Ovary (tissue), 9 donors: ENCODE results near the gene NOTCH4. TPM values are rescaled to one million over a fixed set of nuclear protein-coding genes. Genes with fewer than 3 reads are reported as not detected.

Experiments
- DNase-seq, 5 donors: peaks; one replicate each; pipeline ENCODE4 v3.0.0-alpha.2; 2019 to 2020
- H3K27ac ChIP-seq, 2 donors: fragments of 200-600 bp; one replicate each; pipeline versions ENCODE4 v1.5.1 to v1.8.0; 2019 to 2022
- H3K27me3 ChIP-seq: fragments of 200-600 bp; one replicate; pipeline ENCODE4 v1.8.0; 2022
- H3K36me3 ChIP-seq: fragments of 200-600 bp; sonication (generic); one replicate; pipeline ENCODE4 v1.5.1; 2019
- H3K4me1 ChIP-seq: one replicate; pipeline ENCODE4 v1.8.1; 2013; ENCODE audit warnings: mild to moderate bottlenecking, moderate library complexity; ENCODE audit not compliant: insufficient read depth
- H3K4me3 ChIP-seq: fragments of 200-600 bp; sonication (generic); one replicate; pipeline ENCODE4 v1.5.1; 2017
- H3K9me3 ChIP-seq, 2 donors: fragments of 200-600 bp in 1 of 2; sonication (generic) in 1 of 2; one replicate each; pipeline versions ENCODE4 v1.5.1 to v1.8.1; 2013 to 2019; ENCODE audit warnings: mild to moderate bottlenecking in 1 of 2, moderate library complexity in 1 of 2
- EP300 ChIP-seq: sonication (generic); formaldehyde crosslinking; IDR thresholded peaks from one replicate; pipeline ENCODE4 v1.6.1; 2017; ENCODE audit warnings: antibody characterized with exemption
- POLR2A ChIP-seq: fragments of 450-650 bp; IDR thresholded peaks from one replicate; pipeline ENCODE4 v1.6.1; 2017; ENCODE audit warnings: antibody characterized with exemption, mild to moderate bottlenecking, moderate library complexity
- WGBS, 3 donors: extraction: QIAGEN DNeasy Blood & Tissue Kit in 1 of 3; methylation state at CpG; one replicate each; pipeline versions ENCODE4 v1.1.5 to v1.1.7; 2013 to 2017; 5-methylcytosine and 5-hydroxymethylcytosine counted together
- intact Hi-C, 4 donors: fragments of 100-400 bp; cut with DNase I; formaldehyde crosslinking; loops; one replicate each; pipeline versions ENCODE4 v1.11.0 to v1.15.1; 2022 to 2023
- polyA plus RNA-seq, 2 donors: library from polyadenylated mRNA; stranded (reverse); fragments of 200-250 nt in 1 of 2; fragments of 350-450 nt in 1 of 2; fragmentation: Illumina TruSeq in 1 of 2; extraction: RNeasy Lipid Tissue Mini Kit (QIAGEN cat#74804) in 1 of 2; gene quantifications; one replicate each; pipeline ENCODE4 v1.2.3, GENCODE V29; 2013 to 2014
- total RNA-seq, 7 donors: library from RNA; depleted of rRNA in 2 of 7; stranded (reverse); fragments of >200 nt in 2 of 7; fragmentation: NEBNext Ultra II Directional in 3 of 7; extraction: Animal tissue kit (Norgen Biotek cat#: 25700) in 3 of 7; gene quantifications; one replicate each; pipeline versions ENCODE4 v1.1.0 to v1.2.4, GENCODE V29; 2016 to 2023
- TF ChIP-seq, protein P1 (sequence below), 3 donors: fragments of 450-650 bp in 2 of 3; fragments of 200-600 bp in 1 of 3; IDR thresholded peaks; one replicate each; pipeline versions ENCODE4 v1.5.1 to v1.8.0; 2016 to 2022; ENCODE audit warnings: antibody characterized with exemption in 3 of 3, mild to moderate bottlenecking in 1 of 3
- donor health status: DM: no; HTN: no; CAD: no; lungs with moderate emphysema.
- donor health status: DM: no; HTN: no; CAD: no.
- donor health status: Bipolar disorder and iron deficiency.
- donor health status: DM: yes; HTN: yes; CAD: no.
- donor health status: DM: no; HTN: no; CAD: no.
- donor health status: DM: yes; HTN: yes; CAD: no.

Gene NOTCH4
- total and polyA plus RNA-seq, 9 donors = 7.2 to 21.2 (median 12.4) TPM

DNA sequence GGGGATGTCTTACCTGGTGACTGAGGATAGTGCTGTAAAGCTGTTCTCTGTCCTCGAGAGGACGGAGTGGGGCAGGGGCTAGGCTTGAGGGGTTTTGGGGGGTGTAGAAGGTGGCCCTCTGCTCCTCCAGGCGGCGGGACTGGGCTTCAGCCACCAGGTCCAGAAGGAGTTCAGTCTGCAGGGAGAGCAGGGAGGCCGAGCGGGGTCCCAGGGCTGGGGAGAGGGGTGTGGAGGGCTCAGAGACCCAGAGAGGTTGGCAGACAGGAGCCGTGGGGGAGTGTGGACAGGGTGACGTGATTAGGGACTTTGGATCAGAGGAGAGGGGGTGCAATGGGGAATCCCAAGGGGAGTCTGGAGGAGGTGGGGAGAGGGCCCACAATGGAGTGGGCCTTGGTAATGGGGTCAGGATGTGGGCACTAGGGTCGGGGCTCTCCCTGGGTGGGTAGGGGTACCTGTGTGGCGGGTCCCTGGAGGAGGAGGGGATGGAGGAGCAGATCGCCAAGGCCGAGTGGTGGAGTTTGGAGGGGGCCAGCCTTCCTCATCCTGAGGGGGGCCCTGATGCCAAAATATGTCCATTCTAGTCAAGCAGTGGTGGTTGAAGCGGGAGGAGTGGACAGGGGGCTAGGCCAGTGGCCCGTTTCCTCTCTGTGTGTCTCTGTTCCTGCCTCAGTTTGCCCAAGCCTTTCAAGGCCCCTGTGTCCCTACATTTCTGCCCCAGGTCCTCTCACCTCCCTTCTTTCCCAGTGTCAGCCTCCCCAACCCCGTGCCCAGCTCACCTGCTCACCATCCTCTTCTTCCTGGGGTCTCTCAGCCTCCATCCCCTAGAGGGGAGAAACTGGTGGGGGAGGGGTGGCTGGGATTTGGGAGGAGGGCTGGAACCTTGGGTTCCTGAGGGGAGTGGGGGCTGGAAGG lies 31.9 kb downstream of the NOTCH4 start:
- peak in 3 of 5 donors; percentile 47 to 63 (median 51) for DNase-seq
- Histone ChIP-seq H3K27me3 (no peaks in the 10 kb centered on the region), H3K4me3 (no peak overlapping the region), H3K36me3 (no peaks in the 10 kb centered on the region), H3K27ac (no peak overlapping the region), H3K4me1 (peaks cover 5% of the 10 kb centered on the region), H3K9me3 (no peaks in the 10 kb centered on the region)
- WGBS, 3 donors = 71 to 81% (median 78%) methylated on average over 15 of the region's 15 CpGs
- TF ChIP-seq EP300 = no peak
- TF ChIP-seq POLR2A = no peak
- TF ChIP-seq, protein P1, sequence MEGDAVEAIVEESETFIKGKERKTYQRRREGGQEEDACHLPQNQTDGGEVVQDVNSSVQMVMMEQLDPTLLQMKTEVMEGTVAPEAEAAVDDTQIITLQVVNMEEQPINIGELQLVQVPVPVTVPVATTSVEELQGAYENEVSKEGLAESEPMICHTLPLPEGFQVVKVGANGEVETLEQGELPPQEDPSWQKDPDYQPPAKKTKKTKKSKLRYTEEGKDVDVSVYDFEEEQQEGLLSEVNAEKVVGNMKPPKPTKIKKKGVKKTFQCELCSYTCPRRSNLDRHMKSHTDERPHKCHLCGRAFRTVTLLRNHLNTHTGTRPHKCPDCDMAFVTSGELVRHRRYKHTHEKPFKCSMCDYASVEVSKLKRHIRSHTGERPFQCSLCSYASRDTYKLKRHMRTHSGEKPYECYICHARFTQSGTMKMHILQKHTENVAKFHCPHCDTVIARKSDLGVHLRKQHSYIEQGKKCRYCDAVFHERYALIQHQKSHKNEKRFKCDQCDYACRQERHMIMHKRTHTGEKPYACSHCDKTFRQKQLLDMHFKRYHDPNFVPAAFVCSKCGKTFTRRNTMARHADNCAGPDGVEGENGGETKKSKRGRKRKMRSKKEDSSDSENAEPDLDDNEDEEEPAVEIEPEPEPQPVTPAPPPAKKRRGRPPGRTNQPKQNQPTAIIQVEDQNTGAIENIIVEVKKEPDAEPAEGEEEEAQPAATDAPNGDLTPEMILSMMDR (IDR thresholded peaks at IDR 0.05) = no peak
- intact Hi-C loops = loop anchor here in 1 of 4 donors (10.0 kb wide), 1 partner anchor 783 kb away; no protein-coding TSS in a partner anchor

DNA sequence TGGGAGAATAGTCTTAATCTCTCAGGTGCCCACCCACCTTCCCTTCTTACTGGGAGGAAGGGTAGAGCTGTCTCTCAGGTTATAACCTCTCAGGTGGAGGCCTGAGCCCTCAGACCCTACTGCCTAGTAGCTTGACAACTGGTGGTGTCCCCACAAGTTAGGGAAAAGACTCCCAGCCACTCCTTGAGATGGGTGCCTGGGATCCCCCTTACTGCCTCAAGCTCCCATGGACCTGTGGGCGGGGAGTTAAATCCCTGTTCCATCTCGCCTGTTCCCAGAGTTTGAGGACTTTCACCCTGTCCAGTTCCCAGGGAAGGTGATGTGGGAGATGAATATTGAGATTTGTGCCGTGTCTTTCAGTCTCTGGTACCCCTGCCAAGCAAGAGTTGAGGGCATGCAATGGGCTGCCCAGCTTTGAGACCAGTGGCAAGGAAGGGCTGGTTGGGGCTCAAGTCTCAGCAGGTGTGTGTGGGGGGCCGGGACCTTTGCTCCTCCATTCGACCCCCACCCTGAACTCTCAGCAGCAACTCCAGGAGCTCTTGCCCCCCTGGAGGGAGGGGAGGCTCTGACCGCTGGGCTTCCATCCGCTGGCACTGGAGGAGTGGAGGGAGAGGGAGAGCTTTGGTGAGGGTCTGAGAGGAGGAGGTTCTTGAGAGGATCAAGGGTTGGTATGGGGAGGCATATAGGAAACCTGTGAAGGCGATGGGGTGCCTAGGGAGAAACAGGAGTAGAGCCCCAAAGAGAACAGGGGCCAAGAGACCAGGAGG lies 32.8 kb downstream of the NOTCH4 start:
- Histone ChIP-seq H3K36me3 (no peaks in the 10 kb centered on the region), H3K27me3 (no peaks in the 10 kb centered on the region), H3K27ac (peak overlapping the region; percentile 93 to 95), H3K4me1 (peaks cover 5% of the 10 kb centered on the region), H3K4me3 (peak overlapping the region; percentile 55), H3K9me3 (no peaks in the 10 kb centered on the region)
- intact Hi-C loops = loop anchor here in 1 of 4 donors (10.0 kb wide), 1 partner anchor 784 kb away; no protein-coding TSS in a partner anchor
- TF ChIP-seq, protein P1 (IDR thresholded peaks at IDR 0.05) = no peak
- no peak for TF ChIP-seq EP300
- TF ChIP-seq POLR2A = no peak
- peak; percentile 27 to 53 (median 50) for DNase-seq
- 81 to 88% (median 84%) methylated on average over 8 of the region's 8 CpGs for WGBS, 3 donors

DNA sequence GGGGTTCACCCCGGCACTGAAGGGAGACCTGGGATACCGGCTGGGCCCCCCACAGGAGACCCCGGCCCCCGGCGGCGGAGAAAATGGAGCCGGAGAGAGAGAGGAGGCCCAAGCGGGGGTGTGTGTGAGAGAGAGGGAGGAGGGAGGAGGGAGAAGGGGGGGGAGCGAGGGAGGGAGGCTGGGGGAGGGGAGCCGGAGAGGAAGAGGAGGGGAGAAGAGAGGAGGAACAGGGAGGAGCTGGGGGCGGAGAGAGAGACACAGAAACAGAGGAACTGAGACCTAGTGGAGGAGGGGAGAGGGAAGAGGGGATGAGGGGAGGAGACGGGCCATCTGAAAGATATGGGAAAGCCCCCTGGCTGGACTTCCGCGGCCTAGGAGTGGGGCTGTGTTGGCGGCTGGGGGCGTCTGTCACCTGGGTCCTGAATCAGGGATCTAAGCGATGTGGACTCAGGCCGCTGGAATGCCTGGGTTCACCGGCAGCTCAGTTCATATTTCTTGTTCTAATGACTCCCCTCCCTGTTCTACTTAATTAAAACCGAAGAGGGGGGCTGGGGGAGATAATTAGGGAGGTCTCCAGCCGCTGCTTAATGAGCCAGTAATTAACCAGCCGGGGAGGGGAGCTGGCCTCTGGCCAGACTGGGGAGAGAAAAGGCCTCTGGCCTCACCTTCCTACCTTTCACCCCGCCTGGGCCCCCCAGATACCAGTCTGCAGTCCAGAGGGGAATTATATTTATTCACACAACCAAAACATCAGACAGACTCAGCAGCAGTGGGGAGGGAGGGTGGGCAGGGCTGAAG lies 33.6 kb downstream of the NOTCH4 start, which contains the start of gene PBX2:
PBX2 (minus strand) TSS at position 149 of the 798 bp plus-strand sequence. CDS start 287 bp downstream, outside the sequence.
- Histone ChIP-seq H3K27ac (peak within 1 kb of the TSS; percentile 93 to 95), H3K27me3 (no peaks in the 10 kb centered on the region), H3K36me3 (no peaks in the 10 kb centered on the region), H3K4me1 (peaks cover 5% of the 10 kb centered on the region), H3K9me3 (no peaks in the 10 kb centered on the region), H3K4me3 (peak within 1 kb of the TSS; percentile 55)
- TF ChIP-seq POLR2A = peak; percentile 87
- TF ChIP-seq, protein P1 (IDR thresholded peaks at IDR 0.05) = no peak
- intact Hi-C loops = loop anchor here in 1 of 4 donors (10.0 kb wide), 1 partner anchor 785 kb away; no protein-coding TSS in a partner anchor
- DNase-seq = peak; percentile 90 to 96 (median 95)
- WGBS, 3 donors = 2% methylated on average over 19 to 23 of the region's 23 CpGs

DNA sequence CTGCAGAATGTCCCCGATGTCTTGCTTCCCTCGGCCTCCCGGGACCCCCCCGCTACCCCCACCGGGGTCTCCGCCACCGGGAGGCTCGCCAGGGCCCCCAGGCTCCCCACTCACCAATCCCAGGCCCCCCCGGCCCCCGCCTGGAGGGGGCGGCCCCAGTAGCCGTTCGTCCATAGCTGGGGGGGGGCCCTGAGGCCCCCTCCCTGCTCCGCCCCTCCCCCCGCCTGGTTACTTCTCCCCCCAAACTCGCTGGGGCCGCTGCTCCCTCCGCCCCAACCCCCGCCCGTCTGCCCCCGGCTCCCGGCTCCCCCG lies 34.2 kb downstream of the NOTCH4 start:
- peak in 4 of 5 donors; percentile 72 to 85 (median 79) for DNase-seq
- peak overlapping the region; percentile 55 for H3K4me3 ChIP-seq
- TF ChIP-seq POLR2A = no peak
- 0 to 5% (median 0%) methylated on average over 8 to 23 of the region's 23 CpGs for WGBS, 3 donors
- no peaks in the 10 kb centered on the region for H3K27me3 ChIP-seq
- H3K36me3 ChIP-seq = no peaks in the 10 kb centered on the region
- no peaks in the 10 kb centered on the region for H3K9me3 ChIP-seq
- H3K27ac ChIP-seq = peak overlapping the region; percentile 93 to 95
- intact Hi-C loops = loop anchor here in 1 of 4 donors (10.0 kb wide), 2 partner anchors 465 to 785 kb away; partner anchors contain the start of genes DDAH2, LY6G6C and MPIG6B
- H3K4me1 ChIP-seq = peaks cover 5% of the 10 kb centered on the region
